Non-pigmented ciliary epithelial cell (primary cell): ENCODE measurements around the gene TSTD1.
"Not testable (repeated sequence)": the region's sequence is repeated elsewhere in the genome, so short reads cannot be mapped to it uniquely, and the experiment has no call there.

Experiments used
- DNase-seq: peaks from one replicate; pipeline ENCODE4 v3.0.0-alpha.2; 2010; ENCODE audit warnings: low read depth

TSTD1 gene

DNA sequence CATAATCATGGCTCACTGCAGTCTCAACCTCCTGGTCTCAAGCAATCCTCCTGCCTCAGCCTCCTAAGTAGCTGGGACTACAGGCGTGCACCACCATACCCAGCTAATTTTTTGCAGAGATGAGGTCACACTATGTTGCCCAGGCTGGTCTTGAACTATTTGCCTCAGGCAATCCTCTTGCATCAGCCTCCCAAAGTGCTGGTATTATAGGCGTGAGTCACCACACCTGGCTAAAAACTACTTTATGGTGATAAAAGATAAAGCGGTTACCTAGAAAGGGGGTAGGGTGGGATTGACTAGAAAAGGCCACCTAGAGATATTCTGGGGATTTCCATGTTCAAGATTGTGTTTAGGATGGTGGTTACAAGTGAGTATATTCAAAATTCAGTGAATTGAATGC is 5.0 kb downstream of the TSTD1 start:
- no peak for DNase-seq

DNA sequence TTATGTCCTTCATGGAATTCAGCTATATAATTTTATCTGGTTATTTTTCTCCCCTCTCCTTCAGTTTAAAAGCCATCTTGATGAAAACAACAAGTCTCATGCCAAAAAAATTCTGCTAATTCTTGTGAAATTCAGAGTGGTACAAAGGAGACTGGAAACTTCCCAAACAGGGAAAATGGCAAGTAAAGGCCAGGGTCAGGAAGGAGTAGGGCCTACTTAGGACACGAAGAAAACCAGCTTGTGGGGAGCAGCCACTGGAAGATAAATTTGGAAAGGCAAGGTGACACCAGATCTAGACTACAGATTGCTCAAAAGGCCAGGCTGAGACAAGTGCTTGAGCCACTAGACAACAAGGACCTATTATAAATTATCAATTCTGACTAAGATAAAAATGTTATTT is 6.4 kb downstream of the TSTD1 start:
- DNase-seq, result no peak

DNA sequence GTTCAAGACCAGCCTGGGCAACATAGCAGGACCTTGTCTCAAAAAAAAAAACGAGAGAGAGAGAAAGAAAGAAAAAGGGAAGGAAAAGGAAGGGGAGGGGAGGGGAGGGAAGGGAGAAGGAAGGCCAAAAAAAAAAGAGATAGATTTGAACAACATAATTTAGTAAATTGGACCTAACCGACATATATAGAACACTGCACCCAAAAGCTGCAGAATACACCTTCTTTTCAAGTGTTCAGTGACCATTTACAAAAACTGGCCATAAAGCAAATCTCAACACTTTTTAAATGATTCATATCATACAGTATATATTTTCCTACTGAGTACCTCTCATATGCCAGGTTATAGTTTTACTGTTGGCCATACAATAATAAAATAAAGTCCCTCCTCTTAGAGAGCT is 6.9 kb downstream of the TSTD1 start:
- DNase-seq, result no peak

DNA sequence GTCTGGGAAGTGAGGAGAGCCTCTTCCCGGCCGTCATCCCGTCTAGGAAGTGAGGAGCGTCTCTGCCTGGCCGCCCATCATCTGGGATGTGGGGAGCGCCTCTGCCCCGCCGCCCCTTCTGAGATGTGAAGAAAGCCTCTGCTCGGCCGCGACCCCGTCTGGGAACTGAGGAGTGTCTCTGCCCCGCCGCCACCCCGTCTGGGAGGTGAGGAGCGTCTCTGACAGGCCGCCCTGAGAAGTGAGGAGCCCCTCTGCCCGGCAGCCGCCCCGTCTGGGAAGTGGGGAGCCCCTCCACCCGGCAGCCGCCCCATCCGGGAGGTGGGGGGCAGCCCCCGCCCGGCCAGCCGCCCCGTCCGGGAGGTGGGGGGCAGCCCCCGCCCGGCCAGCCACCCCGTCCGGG is 9.3 kb downstream of the TSTD1 start:
- DNase-seq, result not testable (repeated sequence)

DNA sequence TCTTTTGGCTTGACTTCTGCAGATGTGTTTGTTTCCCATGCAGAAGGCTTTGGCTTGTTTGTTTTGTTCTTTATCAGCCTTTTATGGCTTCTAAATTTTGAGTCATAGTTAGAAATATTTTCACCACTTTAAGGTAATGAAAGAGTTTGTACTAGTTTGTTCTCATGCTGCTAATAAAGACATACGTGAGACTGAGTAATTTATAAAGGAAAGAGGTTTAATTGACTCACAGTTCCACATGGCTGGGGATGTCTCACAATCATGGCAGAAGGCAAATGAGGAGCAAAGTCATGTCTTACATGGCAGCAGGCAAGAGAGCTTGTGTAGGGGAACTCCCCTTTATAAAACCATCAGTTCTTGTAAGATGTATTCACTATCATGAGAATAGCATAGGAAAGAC is 11.8 kb downstream of the TSTD1 start:
- DNase-seq, result not testable (repeated sequence)

DNA sequence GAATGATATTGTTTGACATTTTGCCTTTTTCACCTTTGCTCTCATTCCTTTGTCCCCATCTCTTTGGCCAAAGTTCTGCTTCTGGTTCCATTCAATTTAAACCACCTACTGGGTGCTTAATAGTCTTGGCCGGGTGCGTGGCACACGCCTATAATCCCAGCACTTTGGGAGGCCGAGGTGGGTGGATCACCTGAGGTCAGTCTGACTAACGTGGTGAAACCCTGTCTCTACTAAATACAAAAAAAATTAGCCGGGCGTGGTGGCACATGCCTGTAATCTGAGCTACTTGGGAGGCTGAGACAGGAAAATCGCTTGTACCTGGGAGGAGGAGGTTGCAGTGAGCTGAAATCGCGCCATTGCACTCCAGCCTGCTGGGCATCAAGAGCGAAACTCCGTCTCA is 16.3 kb downstream of the TSTD1 start:
- DNase-seq, result not testable (repeated sequence)

DNA sequence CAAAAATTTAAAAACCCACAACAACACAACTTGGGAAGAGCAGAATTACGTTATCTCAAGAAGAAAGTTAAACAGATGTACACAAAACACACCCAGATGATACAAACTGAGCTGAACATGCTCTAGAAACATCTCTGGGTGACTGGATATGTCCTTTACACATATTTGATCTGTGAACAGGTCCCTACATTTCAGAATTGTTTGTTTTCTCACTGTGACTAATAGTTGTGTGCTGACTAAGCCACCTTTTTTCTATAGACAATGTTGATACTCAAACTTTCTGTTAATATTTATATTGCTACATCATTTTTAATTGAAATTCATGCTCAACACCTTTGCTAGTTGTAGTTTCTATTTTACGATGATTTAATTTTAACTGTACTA is 16.8 kb downstream of the TSTD1 start:
- DNase-seq, result no peak

DNA sequence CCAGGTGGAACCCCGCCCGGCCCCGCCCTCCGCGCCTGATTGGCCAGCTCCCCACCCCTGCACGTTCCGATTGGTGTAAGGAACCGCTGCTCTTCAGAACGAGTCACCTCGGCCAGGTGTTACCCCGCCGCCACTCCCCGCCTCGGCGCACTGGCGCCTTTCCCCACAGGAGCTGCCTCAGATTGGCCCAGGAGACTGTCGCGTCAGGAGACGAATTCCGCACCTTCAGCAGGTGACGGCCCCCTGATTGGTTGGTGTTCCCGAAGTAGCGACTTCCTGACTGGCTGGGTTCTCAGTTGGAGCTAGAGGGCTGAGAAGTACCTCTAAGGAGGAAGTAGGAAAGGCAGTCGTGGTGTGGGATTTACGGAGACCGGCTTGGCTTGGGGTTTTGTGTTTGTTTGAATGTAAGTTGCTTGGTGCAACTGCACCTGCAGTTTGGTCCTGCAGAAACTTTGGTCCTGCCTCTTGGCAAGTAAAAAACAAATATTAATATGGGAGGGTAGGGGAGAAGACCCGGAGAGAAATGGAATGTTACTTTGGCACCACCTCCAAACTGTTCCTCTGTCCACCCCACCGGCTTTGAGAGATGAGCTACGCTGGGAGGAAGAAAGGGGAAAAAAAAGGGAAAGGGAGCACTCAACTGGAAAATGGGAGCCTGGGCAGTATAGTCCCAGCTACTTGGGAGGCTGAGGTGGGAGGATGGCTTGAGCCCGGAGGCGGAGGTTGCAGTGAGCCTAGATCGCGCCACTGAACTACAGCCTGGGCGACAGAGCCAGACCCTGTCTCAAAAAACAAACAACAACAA is 17.4 kb downstream of the TSTD1 start:
- DNase-seq, result no peak

DNA sequence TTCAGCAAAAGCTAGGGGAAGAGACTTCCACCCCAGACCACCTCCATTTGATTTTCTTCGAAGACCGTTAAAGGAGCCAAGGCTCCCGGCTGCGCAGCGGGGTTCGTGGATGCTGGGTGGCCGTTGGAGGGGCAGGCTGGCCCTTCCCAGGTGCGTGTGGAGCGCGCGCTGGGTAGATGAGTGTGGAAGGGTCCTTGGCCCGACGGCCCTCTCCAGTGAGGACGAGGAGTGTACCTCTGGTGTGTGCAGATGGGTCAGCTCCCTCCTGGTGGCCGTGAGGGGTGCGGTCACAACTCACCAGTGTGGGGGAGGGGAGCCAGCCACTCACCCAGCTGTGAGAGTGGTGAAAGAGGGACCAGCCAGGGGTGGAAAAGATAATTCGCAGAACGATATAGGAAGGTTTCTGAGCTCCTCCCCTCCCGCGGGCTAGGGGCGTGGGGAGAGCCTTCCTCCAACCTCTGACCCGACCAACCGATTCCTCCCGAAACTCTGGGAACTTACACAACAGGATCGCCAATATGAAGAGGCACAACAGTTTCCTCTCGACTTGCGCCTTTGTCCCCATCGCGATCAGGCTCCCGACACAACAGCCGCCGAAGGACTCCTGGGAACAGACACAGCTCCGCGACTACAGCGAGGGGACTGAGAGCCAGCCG is 18.1 kb downstream of the TSTD1 start, which contains the start of gene F11R:
F11R (minus strand) TSS at position 644 of the 656 bp plus-strand sequence; CDS start at position 565, 79 bp downstream.
- DNase-seq, result no peak

DNA sequence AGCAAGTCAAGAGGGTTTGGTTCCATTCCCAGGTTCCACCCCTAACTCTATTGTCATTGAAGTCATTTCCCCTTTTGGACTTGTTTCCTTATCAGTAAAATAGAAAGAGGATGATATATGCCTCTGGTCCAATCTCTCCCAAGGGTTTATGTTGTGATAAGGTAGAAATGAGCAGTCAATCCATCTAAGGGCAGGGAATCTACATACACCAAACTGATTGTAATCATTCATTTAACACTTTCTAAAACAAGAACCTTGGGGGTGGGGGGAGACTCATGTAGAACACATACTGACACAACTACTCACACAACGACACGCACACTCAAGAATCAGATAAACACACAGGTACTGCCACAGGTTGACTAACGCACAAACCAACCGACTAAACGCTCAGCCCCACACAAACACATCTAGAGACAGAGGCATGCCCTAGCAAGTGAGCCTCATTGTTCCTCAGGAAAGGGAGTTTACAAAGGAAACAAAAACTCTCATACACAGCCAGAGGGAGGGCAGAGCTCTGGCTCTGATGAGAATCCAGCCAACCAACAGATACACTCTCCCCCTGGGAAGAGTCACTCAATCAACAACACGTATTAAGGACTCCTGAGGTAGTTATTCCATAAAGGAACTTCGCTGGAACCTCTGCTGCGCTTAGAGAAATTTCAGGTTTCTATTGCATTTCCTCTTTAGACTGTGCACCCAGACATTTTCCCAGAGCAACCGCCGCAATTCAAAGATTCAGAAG is 18.8 kb downstream of the TSTD1 start:
- DNase-seq, result no peak

DNA sequence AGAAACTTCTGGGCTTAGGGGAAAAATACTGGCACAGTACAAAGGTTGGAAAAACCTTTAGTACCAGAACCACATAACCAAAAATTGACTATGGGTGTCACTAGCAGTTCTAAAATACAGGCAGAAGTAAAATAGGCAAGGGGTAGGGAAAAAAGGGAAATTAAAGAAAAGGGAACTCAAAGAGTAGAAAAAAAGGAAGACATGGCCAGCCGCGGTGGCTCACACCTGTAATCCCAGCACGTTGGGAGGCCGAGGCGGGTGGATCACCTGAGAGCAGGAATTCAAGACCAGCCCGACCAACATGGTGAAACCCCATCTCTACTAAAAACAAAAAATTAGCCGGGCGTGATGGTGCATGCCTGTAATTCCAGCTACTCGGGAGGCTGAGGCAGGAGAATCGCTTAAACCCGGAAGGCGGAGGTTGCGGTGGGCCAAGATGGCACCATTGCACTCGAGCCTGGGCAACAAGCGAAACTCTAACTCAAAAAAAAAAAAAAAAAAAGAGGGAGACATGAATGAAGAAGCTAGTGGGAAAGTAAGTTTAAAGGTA is 19.6 kb downstream of the TSTD1 start:
- DNase-seq, result not testable (repeated sequence)

DNA sequence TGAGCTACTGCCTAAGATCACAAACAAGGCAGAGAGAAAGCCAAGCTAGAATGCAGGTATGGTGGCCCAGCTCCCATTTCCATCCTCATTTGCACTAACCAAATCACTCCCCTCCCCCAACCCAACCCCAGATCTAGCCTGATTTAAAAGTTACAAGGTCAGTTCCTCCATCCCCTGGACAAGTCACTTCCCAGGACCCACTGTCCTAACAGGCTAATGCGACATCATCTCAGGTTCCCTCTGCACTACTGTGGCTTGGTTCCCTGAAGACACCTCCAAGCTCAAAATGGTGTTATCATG is 20.2 kb downstream of the TSTD1 start:
- DNase-seq, result no peak

DNA sequence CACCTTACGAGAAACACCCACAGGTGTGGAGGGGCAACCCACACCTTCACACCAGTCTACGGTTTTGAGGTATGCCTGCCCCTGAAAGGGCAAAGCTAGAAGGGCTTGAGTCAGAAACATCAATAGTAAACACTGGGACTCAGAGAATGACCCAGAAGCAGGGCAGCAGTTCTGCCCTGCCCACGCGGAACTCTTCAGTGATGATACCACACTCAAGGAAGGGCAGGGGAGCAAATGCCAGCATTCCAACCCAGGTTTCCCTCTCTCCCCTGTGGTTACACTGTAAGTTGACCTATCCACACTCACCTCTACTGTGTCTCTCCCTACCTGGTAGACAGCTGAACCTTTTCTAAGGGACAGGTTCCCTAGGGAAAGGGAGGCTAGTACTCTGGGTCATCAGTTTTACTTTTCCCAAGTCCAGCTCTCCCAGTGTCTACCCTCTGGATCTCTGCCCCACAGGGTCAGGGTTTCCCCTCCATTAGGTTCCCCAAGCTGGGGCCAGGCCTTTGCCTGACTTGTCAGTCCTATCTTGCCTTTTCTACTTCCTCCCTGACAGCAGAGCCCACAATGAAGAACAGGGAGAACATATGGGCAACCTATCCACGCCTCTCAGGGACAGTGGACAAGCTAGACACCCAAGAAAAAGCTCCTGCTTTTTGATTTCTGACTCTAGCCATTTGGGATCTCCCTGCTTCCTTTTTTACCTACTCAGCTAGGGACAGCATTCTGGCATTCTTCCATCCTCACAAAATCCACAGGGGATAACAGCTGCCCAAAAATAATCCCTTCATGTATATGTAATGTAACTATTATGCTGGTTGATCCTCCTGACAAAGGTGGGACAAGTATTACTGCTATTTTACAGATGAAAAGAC is 20.8 kb downstream of the TSTD1 start:
- no peak for DNase-seq

DNA sequence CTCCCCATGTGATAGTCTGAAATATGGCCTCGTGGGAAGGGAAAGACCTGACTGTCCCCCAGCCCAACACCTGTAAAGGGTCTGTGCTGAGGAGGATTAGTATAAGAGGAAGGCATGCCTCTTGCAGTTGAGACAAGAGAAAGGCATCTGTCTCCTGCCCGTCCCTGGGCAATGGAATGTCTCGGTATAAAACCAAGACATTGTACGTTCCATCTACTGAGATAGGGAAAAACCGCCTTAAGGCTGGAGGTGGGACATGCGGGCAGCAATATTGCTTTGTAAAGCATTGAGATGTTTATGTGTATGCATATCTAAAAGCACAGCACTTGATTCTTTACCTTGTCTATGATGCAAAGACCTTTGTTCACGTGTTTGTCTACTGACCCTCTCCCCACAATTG is 21.6 kb downstream of the TSTD1 start:
- not testable (repeated sequence) for DNase-seq

DNA sequence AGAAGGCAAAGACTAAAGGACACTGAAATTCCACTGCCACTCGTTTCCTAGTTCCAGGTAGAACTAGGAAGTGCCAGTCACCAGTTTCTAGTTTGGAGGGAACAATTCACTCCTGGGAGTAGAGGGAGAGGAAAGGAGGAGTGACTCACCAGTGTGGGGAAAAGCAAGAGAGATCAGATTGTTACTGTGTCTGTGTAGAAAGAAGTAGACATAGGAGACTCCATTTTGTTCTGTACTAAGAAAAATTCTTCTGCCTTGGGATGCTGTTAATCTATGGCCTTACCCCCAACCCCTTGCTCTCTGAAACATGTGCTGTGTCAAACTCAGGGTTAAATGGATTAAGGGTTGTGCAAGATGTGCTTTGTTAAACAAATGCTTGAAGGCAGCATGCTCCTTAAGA is 22.1 kb downstream of the TSTD1 start:
- DNase-seq, result not testable (repeated sequence)

DNA sequence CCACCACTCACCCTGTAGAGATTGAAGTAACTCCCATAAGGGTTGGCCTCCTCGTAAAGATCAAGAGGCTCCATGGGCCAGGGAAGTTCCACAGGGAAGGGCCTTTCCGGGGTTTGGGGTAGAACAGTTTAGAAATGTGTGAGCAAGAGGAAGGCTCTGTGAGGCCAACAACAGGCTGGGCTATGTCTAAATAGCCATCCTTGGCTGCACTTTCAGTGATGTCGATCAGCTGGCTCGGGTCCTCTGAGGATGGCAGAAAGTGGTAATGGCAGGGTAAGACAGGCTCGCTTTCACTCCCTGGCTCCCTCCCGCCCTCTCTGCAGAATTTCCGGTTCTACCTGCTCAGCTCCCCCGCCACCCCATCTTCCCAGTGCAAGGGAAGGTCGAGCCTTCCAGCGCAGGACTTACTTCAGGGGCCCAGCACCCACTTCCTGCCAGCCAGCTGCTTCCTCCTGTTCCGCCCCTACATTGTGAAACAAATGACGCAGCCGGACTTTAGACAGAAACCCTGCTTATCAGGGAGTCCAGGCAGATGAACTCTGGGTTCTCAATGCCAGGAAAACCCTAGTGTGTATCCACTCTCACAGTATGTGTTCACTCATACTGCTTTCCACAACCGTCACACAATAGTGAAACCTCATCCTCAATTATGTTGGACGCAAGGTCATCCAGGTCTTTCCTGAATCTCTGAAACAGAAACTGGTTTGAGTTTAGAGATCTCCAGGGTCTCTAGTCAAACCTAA is 25.1 kb downstream of the TSTD1 start:
- peak; percentile 52 for DNase-seq

DNA sequence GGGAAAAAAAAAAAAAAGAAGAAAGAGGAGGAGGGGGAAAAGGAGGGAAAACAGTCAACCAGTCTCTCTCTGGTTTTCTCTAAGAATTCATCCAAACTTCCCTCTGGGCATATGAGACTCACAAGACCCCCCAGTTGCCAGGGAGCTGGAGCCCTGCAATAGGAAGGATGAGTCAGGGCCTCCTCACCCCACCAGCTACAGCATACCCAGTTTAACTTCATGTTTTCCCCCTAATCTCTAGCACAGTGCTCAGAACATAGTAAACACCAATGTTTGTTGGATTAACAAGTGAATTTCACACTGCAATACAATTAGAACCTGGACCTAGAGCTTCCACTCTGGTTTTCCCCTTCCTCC is 25.7 kb downstream of the TSTD1 start:
- no peak for DNase-seq

DNA sequence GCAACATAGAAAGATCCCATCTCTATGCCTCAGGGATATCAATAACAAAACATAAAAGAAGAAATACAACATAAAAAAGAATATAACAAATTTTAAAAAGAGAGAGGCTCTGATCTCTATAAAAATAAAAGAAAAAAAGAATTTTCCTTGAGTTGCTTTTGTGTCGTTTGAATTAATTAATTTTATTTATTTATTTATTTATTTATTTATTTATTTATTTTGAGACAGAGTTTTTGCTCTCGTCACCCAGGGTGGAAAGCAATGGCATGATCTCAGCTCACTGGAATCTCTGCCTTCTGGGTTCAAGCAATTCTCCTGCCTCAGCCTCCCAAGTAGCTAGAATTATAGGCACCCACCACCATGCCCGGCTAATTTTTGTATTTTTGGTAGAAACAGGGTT is 26.3 kb downstream of the TSTD1 start:
- DNase-seq, result no peak

DNA sequence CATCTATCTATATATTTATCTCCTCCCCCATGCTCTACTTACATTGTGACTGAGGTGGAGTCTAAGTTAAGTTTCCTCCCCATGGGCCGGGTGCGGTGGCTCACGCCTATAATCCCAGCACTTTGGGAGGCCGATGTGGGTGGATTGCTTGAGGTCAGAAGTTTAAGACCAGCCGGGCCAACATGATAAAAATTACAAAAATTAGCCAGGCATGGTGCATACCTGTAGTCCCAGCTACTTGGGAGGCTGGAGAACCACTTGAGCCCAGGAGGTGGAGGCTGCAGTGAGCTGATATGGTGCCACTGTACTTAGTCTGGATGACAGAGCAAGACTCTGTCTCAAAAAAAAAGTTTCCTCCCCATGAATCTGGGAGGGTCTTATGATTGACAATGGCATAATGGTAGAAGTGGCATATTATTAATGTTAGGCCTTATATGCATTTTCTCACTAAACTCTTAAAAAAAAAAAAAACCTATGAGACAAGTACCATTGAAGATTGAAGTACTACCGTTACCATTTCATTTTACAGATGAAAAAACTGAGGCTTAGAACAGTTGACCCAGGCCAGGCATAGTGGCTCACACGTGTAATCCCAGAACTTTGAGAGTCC is 29.1 kb downstream of the TSTD1 start:
- DNase-seq, result no peak

DNA sequence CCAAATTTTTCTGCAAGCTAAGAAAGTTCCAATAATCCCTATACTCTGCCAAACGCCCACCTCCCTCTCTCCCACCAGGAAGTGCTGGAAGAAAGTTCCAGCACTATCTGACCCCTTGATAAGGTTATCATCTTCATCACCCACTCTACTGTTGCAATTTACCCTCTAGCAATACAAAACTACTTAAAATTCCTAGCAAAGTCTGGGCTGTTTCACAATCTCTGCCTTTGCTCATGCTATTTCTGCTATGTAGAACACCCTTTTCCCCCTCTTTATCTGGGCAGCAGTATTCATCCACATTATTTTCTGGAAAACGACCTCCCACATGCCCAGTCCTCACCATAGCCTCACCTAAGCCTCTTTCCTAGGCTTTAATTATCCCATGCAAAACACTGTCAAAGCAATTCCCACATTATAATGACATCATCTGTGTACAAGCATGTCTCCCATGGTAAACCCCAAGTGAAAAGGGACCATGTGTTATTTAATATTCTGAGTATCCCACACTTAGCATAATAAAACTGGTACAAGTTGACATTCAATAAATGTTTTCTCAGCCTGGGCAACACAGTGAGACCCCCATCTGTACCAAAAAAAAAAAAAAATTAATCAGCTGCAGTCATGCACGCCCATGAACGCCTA is 29.8 kb downstream of the TSTD1 start:
- no peak for DNase-seq
